Kasumi-1 (cell line): ENCODE measurements around the gene NELFCD.
A peak's percentile ranks its signal among the peaks of the same experiment; 100 is the strongest.
"Not testable (repeated sequence)": the region's sequence is repeated elsewhere in the genome, so short reads cannot be mapped to it uniquely, and the experiment has no call there.

Experiments
- DNase-seq, 2 experiments: peaks; one replicate each; lab custom pipeline; 2025; lab: John Stamatoyannopoulos, UW

The NELFCD gene

GRCh38 chr20:59026904-59027740 lies 46.1 kb downstream of the NELFCD start:
- DNase-seq, result no peak

- no peak for DNase-seq
These were observed 46.8 kb downstream of the NELFCD start for GRCh38 chr20:59027741-59028320.

GRCh38 chr20:59028812-59029211 lies 47.8 kb downstream of the NELFCD start:
- no peak for DNase-seq

DNA sequence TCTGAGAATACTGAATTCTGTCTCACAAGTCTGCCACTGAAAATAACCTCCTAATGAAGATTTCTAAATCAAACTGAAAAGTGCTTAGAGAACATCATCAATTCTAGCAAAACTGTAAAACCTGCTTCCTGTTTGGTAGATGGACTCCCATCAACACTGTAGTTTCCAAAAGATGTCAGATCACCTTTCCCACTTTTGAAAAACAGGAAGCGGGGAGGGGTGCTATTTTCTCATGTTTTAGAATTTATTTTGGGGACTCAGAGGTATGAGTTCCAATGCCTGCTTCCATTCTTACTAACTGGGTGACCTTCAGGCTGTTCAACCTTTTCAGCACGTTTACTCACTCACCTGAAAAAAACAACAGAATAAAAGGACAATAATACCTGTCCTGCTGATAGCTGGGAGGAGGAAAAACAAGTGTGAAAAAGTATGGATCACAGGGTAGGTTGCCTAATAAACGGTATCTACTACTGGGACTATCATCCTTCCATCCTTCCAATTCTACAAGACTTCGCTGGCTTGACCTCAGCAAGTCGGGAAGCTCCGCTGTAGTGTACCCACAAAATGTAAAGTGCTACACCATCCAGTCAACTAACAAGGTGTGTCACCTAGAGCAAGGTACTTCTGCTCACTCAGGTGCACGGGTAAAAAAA lies 50.0 kb downstream of the NELFCD start:
- DNase-seq, result no peak

GRCh38 chr20:59031564-59032022 lies 50.5 kb downstream of the NELFCD start:
- DNase-seq, result no peak

DNA sequence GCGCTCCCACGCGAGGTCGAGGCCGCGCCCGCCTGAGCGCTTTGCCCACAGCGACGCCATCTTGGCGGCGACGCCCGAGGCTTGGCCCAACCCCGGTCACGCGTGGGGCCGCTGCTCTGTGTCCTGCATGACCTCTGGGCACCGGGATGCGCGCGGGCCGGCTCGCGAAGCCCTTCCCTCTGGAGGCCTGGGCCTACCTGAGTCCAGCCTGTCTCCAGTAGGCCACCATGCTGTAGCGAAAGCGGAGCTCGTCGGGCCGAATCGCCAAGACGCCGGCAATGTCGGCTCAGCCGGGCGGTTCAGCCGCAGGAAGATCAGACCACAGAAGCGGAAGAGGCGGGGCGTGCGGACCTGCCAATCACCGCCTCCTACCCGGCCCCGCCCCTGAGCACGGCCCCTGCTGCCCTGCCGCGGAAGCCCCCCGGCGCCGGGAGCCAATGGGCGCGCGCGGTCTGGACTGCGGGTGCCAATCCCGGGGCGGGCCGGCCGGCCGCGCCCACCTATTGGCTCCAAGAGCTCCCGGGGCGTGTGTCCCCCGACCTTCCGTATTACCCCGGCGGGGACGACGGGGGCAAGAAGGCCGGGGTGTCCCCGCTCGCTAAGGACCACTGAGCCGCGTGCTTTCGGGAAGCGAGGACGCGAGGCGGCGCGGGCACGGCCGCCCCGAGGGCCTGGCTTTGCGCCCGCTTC lies 51.1 kb downstream of the NELFCD start, which contains the start of gene ATP5F1E:
Gene ATP5F1E, minus strand, starts transcription at position 313 of the 690 bp plus-strand sequence. Its CDS starts 84 bp downstream, at position 229.
- peak; percentile 93 to 99 for DNase-seq

GRCh38 chr20:59032713-59033059 lies 51.6 kb downstream of the NELFCD start:
- peak; percentile 72 to 73 for DNase-seq

GRCh38 chr20:59033093-59033492 lies 52.0 kb downstream of the NELFCD start:
- DNase-seq, result no peak

DNA sequence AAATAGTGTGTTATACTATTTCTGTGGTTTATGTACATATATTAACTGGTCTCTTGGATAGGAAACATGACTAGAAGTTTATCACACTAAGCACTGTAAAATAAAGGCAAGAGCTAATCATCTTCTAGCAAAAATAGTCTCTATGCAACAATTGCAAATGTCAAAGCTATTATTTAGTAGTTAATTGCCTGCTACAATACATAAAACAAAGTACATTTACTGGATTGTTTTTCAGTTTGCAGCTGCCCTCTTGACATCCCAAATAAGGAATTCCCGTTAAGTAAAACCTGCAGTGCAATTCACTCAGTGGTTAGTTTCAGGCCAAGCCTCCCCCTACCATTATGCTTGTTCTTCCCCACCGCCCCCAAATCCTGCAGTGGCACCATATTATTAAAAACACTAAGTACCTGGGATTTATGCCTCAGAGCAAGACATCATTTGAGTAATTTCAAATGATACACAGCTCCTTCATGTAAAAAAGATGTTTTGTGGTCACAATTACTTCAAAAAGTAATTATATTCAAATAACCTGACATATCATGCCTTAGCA lies 52.6 kb downstream of the NELFCD start:
- DNase-seq, result no peak

DNA sequence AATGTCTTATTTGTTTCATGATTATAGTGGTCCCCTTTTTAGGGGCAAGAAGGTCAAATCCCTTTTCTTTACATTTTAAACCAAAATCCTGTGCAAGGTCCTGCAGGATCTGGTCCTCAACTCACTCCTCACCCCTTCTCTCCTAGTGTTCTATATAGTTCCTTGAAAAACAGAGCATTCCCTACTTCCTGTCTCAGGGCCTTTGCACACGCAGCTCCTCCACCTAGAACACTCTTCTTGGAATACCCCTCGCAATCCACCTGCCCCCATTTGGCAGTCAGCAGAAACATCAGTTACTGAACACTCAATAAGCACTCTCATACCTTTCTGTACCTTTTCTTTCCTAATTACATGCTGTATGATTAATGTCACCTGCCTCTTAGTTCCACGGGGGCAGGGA lies 54.3 kb downstream of the NELFCD start:
- DNase-seq, result no peak

DNA sequence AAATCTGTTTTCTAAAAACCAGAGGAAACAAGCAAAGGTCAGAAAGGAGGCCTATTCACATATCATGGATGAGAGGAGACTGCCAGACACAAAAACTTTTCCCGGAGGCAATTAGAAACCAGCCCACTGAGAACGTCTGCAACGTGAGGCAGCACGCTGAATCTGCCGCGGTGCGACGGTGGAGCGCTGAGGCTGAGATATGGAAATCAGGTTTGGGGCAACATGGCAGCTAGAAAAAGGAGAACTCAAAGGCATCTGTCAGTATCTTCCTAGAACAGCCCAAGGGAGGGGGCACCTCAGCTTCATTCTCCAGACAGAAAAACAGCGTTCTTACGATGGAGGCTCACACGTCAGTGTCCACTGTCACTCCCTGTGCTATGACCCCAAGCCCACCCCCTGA lies 56.3 kb downstream of the NELFCD start:
- DNase-seq, result no peak

DNA sequence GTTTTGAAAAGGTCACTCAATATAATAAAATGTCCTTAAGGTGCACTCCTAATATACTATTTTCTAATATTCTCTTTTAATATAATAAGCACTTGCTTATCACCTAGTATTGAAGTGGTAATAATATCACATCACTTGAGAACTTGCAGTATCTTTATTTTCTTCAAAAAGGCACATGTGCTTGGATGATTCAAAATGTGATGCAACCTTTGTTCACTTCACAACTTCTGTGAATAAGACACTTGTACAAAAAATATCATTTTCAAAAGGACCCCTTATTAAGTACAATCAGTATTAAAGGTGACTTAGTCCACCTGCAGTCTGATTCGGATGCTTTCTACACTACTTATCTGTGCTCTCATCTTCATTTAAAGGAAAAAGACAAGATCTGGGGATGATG lies 58.2 kb downstream of the NELFCD start:
- DNase-seq, result no peak

DNA sequence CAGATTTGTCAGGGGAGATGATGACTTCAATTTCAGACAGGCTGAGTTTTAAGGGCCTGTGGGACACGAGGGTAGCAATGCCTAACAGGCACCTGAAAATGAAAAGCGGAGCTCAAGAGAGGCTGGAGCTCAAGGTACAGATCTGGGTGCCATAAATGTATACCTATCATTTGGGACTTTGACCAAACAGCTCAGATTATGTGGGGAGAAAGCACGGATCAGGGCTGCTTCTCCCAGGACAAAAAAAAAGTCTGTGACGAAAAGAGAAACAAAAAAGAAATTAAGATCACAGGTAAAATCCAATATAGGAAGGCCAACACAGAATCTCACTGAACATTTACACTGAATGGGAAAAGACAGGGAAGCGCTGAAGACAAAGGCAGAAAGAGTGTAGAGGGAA lies 59.6 kb downstream of the NELFCD start:
- DNase-seq, result no peak

- not testable (repeated sequence) for DNase-seq
These were observed 60.4 kb downstream of the NELFCD start for GRCh38 chr20:59041487-59041886.

DNA sequence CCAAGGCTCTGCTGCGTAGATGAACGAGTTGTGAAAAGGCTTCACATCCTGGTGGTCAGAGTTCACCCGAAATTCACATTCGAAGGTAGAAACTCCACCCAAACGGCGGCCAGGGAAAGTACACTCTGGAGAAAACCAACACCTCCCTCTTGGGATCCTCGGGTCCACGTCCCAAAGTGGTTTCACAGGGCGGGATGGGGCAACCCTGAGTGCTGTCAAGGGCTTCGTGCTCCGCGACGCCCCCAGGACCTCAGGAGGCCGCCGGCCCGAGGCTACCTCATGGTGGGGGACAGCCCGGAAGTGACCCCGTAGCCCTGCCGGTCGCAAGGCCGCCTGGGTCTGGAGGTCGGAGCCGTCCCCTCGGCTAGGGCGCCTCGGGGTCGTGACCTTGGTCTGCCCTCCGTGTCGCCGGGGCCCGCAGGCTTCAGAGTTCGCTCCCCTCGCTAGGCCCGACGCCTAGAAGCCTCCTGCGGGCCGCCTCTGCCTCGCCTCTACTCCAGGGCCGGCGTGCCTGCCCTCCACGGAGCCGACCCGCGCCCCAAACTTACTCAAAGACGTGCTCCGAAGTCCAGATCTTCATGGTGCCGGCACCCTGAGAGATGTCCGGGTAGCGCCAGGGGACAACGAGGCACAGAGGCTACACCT lies 61.2 kb downstream of the NELFCD start, which contains the start of gene PRELID3B:
Gene PRELID3B, minus strand, starts transcription at position 636 of the 645 bp plus-strand sequence. Its CDS starts 56 bp downstream, at position 580.
- DNase-seq, result peak; percentile 11 to 57

DNA sequence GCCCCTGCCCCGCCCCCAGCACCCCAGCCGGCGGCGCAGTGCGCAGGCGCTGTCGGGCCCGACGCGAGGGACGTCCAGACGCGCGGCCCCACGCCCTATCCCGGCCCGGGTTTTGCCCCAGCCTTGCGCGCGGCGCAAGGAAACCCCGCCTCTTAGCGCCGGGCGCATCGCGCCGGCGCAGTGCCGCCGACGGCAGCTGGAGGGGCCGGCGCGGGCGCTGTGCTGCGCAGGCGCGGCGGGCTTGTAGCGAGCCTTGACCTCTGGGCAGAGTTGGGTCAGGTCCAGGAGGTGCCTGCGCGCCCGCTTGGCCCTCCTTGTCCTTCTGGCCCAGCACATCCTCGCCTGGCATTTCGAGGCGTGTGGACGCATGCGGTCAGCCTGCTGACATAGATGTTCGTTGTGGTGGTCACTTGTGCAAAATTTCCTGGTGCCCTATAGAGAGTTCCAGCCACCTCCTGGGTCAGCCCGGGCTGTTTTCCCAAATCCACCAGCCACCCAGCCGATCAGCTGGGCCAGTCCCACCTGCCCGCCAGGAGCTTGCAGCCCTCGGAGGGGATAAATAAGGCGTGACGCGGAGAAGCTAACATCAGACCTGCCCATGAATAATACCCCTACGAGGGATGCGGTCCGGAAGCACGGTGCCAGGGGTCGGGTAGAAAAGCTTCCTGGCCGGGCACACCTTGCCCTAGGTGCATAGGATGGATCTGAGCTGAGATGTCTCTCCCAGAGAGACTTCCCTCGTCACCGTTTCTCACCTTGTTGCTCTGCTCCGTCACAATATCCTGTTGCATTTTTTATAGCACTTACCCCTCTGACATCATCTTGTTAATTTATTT lies 62.0 kb downstream of the NELFCD start:
- peak; percentile 78 to 82 for DNase-seq

DNA sequence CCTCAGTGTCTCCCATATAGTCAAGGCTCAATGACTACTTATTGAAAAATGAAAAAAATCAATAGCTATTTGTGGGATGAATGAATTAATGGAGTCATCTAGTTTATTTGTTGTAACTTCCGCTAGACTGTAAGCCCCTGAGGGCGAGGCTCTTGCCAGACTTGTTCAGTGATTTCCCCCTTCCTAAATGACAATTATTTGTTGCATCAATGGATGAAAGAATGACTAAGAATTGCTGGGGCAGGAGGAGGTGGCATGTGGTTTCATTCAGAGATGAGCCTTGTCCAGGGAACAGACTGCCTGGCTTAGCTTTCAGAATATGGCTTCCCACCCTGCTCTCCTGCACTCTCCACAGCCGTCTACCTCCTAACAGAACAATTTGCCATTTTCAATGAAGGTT lies 62.6 kb downstream of the NELFCD start:
- no peak for DNase-seq

- no peak for DNase-seq
These were observed 63.2 kb downstream of the NELFCD start for GRCh38 chr20:59044295-59044694.
